OCI-LY1 (cell line): ENCODE data around the gene TANK.

ENCODE experiments used
- EZH2 ChIP-seq: fragments of 200-600 bp; sonication (generic), shearing (Covaris generic); IDR thresholded peaks from 2 replicates; pipeline ENCODE4 v1.8.0; 2017; ENCODE audit warnings: borderline replicate concordance, mixed run types, mild to moderate bottlenecking, antibody characterized with exemption, low read length, moderate library complexity, mixed read lengths
- TF ChIP-seq, protein P1 (sequence below): fragments of 200-600 bp; sonication (generic), shearing (Covaris generic); IDR thresholded peaks from 2 replicates; pipeline ENCODE4 v1.5.1; 2017; ENCODE audit warnings: mild to moderate bottlenecking, antibody characterized with exemption, low read length, moderate library complexity, mixed read lengths

DNA sequence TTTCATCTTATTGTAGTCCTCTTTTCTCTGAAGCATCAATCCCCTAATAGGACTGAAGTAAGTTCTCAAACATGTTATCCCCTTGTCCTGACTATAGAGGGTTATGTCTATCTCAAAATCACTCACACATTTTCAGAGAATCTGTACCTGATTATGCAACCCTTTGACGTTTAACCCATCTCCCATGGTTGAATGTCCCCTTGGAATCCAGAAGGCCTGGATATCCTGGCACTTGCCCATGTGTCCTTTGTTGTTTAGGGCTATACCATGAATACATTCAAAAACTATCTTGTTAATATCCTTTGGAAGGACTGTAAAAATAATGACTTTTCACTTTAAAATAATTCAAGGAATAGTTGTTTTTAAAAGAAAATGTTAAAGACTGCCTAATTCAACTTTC, 81.7 kb downstream of the TANK start:
- TF ChIP-seq, protein P1, sequence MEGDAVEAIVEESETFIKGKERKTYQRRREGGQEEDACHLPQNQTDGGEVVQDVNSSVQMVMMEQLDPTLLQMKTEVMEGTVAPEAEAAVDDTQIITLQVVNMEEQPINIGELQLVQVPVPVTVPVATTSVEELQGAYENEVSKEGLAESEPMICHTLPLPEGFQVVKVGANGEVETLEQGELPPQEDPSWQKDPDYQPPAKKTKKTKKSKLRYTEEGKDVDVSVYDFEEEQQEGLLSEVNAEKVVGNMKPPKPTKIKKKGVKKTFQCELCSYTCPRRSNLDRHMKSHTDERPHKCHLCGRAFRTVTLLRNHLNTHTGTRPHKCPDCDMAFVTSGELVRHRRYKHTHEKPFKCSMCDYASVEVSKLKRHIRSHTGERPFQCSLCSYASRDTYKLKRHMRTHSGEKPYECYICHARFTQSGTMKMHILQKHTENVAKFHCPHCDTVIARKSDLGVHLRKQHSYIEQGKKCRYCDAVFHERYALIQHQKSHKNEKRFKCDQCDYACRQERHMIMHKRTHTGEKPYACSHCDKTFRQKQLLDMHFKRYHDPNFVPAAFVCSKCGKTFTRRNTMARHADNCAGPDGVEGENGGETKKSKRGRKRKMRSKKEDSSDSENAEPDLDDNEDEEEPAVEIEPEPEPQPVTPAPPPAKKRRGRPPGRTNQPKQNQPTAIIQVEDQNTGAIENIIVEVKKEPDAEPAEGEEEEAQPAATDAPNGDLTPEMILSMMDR: no peak
- TF ChIP-seq EZH2: no peak
